Measurements from ENCODE around the gene UGGT2.
A peak's percentile ranks its signal among the peaks of the same experiment; 100 is the strongest.
"Not testable (repeated sequence)": the region's sequence is repeated elsewhere in the genome, so short reads cannot be mapped to it uniquely, and the experiment has no call there.

UGGT2 gene

DNA sequence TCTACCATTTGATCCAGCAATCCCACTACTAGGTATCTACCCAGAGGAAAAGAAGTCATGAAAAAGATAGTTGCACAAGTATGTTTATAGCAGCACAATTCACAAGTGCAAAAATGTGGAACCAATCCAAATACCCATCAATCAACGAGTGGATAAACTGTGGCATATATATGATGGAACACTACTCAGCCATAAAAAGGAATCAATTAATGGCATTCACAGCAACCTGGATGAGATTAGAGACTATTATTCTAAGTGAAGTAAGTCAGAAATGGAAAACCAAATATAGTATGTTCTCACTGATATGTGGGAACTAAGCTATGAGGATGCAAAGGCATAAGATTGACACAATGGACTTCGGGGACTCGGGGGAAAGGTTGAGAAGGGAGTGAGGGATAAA, 1.3 kb downstream of the UGGT2 start:
- not testable (repeated sequence) for DNase-seq (ENCODE audit: low spot score)

DNA sequence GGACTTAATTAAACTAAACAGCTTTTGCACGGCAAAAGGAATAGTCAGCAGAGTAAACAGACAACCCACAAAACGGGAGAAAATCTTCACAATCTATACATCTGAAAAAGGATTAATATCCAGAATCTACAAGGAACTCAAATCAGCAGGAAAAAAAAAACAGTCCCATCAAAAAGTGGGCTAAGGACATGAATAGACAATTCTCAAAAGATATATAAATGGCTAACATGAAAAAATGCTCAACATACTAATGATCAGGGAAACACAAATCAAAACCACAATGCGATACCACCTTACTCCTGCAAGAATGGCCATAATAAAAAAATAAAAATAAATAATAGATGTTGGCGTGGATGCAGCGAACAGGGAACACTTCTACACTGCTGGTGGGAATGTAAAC, 1.7 kb downstream of the UGGT2 start:
- not testable (repeated sequence) for DNase-seq (ENCODE audit: low spot score)

- DNase-seq (ENCODE audit: low spot score): not testable (repeated sequence)
Measured at GRCh38 chr13:96050955-96051354, 2.2 kb downstream of the UGGT2 start.

DNA sequence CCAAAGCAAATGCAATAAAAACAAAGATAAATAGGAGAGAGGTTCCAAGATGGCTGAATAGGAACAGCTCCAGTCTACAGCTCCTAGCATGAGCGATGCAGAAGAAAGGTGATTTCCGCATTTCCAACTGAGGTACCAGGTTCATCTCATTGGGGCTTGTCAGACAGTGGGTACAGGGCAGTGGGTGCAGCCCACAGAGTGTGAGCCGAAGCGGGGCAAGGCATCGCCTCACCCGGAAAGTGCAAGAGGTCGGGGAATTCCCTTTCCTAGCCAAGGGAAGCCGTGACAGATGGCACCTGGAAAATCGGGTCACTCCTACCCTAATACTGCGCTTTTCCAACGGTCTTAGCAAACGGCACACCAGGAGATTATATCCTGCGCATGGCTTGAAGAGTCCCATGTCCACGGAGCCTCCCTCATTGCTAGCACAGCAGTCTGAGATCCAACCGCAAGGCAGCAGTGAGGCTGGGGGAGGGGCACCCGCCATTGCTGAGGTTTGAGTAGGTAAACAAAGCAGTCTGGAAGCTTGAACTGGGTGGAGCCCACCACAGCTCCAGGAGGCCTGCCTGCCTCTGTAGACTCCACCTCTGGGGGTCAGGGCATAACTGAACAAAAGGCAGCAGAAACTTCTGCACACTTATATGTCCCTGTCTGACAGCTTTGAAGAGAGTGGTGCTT, 6.6 kb downstream of the UGGT2 start:
- DNase-seq (ENCODE audit: low spot score): not testable (repeated sequence)

DNA sequence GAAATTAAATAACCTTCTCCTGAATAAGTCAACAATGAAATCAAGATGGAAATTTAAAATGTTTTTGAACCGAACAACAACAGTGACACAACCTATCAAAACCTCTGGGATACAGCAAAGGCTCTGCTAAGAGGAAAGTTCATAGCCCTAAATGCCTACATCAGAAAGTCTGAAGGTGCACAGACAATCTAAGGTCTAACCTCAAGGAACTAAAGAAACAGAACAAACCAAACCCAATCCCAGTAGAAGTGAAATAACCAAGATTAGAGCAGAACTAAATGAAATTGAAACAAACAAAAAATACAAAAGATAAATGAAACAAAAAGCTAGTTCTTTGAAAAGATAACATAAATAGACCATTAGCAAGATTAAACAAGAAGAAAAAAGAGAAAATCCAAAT, 9.0 kb downstream of the UGGT2 start:
- no peak for DNase-seq (ENCODE audit: low spot score)

- no peak for DNase-seq (ENCODE audit: low spot score)
Measured at GRCh38 chr13:96041326-96042110, 11.7 kb downstream of the UGGT2 start.

DNA sequence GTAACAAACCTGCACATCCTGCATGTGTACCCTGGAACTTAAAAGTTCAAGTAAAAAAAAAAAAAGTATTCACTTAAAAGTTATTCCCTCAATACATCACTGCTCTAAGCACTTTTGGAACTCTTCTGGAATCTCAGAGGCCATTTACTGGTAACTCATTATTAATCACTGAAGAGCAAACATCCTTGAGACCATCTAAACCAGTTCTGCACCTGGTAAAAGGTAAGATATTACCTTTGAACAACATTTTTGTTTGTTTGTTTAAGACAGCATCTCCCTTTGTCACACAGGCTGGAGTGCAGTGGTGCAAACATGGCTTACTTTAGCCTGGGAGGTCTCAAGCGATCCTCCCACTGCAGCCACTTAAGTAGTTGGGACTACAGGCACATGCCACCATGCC, 16.7 kb downstream of the UGGT2 start:
- no peak for DNase-seq (ENCODE audit: low spot score)

- peak; percentile 14 for DNase-seq (ENCODE audit: low spot score)
Measured at GRCh38 chr13:96034662-96035061, 18.5 kb downstream of the UGGT2 start.

- no peak for DNase-seq (ENCODE audit: low spot score)
Measured at GRCh38 chr13:96033220-96034015, 19.8 kb downstream of the UGGT2 start.

- no peak for DNase-seq (ENCODE audit: low spot score)
Measured at GRCh38 chr13:96032717-96033116, 20.5 kb downstream of the UGGT2 start.

GRCh38 chr13:96029002-96029401, 24.2 kb downstream of the UGGT2 start:
- no peak for DNase-seq (ENCODE audit: low spot score)

GRCh38 chr13:96027496-96027895, 25.7 kb downstream of the UGGT2 start:
- DNase-seq (ENCODE audit: low spot score): no peak

GRCh38 chr13:96025283-96025682, 27.9 kb downstream of the UGGT2 start:
- no peak for DNase-seq (ENCODE audit: low spot score)

GRCh38 chr13:96020931-96021330, 32.3 kb downstream of the UGGT2 start:
- no peak for DNase-seq (ENCODE audit: low spot score)

DNA sequence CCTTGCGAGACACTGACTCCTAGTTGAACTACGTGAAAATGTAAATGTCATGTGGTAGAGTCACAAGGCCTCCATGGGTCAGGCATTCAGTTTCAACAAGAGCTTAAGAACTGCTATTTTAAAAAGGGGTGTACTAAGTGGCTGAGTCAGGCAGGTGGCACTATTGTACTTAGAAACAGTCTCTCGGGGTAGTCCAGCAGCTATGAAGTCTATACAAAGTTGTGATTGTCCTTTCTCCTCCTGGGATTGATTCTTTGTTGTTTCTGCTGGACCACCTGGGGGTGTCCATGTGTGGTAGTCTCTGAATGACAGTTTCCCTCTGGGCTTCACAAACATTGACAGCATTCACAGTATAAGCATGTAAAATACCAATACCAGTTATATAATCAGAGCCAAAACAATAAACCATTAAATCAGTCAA, 33.0 kb downstream of the UGGT2 start:
- DNase-seq (ENCODE audit: low spot score): peak; percentile 64

DNA sequence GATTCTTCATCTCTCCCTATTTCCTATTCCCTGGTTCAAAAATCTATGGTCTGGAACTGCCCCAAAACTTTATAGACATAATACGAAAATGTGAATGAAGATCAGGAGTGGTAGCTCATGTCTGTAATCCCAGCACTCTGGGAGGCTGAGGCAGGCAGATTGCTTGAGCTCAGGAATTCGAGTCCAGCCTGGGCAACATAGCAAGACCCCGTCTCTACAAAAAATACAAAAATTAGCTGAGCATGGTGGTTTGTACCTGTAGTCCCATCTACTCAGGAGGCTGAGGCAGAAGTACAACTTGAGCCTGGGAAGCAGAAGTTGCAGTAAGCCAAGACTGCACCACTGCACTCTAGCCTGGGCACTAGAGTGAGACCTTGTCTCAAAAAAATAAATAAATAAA, 35.1 kb downstream of the UGGT2 start:
- no peak for DNase-seq (ENCODE audit: low spot score)

DNA sequence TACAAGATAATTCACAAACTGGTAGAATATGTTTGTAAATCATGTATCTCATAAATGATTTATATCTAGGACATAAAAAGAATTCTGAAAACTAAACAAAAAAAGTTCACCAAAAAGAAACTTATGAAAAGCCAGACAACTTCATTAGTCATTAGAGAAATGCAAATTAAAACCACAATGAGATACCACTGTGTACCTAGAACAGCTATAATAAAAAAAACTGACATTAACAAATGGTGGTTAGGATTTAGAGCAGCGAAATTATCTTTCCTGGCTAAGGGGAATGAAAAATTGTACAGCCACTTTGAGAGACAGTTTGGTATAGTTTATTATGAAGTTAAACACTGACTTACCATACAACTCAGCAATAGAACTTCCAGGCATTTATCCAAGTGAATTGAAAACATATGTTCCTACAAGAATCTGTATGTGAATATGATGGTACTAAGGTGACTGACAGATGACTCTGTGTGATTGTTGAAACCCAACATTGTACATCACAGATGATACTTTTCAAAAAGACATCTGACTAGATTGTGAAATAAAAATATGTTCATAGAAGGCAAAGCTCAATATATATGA, 41.8 kb downstream of the UGGT2 start:
- DNase-seq (ENCODE audit: low spot score): no peak

- DNase-seq (ENCODE audit: low spot score): no peak
Measured at GRCh38 chr13:96003304-96003703, 49.9 kb downstream of the UGGT2 start.

DNA sequence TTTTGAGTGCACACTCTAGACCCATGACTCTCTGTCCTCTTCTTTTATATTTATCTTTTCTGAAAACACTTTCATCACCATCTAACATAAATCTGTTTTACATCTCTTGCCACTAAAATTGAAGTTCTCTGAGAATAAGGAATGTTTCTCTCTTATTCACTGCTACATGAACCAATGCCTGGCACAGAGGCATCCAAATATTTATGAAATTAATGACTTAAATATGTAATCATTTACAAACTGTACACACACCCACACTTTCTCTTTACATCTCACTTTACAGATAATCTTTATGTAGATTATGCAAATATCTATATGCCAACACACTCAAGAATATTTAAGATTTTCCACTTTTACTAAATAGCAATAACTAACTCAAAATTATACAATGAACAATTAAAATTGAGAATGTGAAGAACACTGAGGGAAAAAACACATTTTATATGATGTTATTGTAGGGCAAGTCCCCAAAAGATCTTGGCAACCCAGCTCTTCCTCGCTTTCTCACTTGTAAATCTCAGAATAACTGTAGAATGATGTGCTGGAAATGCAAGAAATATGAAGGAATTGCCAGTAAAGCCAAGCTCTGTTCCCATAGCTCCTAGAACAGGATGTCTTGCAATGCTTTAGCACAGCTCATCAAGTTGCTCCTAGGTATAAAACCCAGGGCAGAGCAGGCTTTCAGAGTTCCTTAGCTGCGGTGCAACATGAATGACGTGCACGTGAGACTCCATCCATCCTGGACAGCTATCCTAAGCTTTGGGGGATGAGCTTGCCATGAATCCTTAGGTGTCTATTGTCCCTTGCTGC, 50.7 kb downstream of the UGGT2 start:
- no peak for DNase-seq (ENCODE audit: low spot score)

DNA sequence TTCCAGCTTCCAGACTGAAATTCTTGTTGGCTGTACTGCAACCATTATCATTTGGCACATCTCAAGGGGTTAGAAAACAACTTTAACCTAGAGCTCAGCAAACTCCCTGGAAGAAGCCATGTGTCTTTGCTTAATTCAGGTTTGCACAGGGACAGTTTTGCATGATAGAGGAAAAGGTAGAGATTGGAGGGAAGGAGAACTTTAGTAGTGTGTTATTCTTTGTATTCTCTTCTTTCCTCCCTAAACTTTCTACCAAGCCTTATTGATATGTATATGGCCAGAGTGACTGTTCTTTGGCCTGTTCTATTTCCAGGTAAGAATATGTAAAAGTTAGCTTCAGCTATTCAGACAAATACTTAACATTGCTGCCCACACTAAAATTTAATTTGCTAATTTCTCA, 53.1 kb downstream of the UGGT2 start:
- no peak for DNase-seq (ENCODE audit: low spot score)

- no peak for DNase-seq (ENCODE audit: low spot score)
Measured at GRCh38 chr13:95987841-95988240, 65.4 kb downstream of the UGGT2 start.

- DNase-seq (ENCODE audit: low spot score): no peak
Measured at GRCh38 chr13:95982144-95982543, 71.1 kb downstream of the UGGT2 start.

Measured in cerebellar cortex (tissue), 1 donor.